ENCODE results near the gene RASGEF1C.

The RASGEF1C gene

GRCh38 chr5:180159756-180160155 is 49.3 kb downstream of the RASGEF1C start:
- DNase-seq (ENCODE audit: low read depth, low spot score), result peak; percentile 41

DNA sequence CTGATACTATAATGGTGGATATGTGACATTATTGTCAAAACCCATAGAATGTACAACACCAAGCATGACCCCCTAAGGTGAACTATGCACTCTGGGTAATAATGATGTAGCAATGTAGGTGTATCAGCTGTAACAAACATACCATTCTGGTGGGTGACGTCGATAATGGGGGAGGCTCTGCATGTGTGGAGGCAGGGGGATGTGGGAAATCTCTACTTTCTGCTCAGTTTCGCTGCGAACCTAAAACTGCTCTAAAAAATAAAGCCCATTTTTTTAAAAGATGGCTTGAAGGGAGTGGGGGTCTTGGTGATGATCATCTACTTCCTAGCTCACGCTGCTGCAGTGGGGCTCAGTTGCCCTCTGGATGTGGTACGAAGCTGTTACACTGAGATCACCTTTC is 51.1 kb downstream of the RASGEF1C start:
- DNase-seq (ENCODE audit: low read depth, low spot score), result no peak

- no peak for DNase-seq (ENCODE audit: low read depth, low spot score)
Observed at GRCh38 chr5:180156141-180156540, 52.9 kb downstream of the RASGEF1C start.

DNA sequence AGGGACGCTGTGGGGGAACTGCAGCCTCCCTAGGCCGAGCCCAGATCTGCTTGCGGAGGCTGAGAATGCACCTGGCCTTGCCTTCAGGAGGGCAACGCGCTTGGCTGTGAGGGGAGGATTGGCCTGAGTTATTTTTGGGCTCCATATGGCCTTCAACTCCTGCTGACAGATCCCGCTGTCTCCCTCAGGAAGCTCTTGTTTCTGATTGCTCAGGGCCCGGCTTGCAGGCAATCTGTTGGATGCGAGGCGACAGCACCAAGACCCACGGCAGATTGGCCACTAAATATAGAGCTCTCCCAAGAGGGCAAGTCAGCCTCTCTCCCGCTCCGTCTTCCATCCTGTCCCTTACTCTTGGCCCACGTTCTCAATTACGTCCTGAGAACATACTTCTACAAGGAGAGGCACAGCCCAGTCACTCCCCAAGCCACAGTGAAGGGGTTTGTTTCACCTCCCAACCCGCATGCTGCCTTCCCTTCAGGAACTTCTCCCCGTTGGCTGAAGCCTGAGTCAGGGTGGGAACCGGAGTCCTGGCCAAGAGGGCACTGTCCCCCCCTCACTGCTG is 53.6 kb downstream of the RASGEF1C start:
- DNase-seq (ENCODE audit: low read depth, low spot score), result no peak

DNA sequence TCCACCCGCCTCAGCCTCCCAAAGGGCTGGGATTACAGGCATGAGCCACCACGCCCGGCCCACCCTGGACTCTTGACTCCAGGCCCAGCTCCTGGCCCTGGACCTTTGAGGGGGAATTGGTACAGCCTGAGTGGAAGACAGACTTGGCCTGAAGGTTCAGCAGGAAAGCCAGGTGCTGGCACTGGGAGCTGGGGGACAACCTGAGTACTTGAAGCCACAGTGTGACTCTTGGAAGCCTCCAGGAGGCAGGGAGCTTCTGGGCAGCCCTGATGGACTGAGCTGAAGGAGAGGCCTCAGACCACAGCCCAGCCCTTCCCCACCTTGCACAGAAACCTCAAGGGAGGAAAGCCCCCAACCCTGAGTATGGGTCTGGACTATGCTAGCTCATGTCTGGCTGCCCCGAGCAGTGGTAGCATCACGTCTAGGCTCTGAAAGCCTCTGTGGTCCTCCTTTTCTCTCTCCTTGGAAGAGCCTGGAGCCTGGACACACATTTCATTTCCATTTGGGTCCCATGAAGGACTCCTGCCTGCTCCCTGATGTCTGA is 54.1 kb downstream of the RASGEF1C start:
- no peak for DNase-seq (ENCODE audit: low read depth, low spot score)

- no peak for DNase-seq (ENCODE audit: low read depth, low spot score)
Observed at GRCh38 chr5:180153991-180154390, 55.0 kb downstream of the RASGEF1C start.

DNA sequence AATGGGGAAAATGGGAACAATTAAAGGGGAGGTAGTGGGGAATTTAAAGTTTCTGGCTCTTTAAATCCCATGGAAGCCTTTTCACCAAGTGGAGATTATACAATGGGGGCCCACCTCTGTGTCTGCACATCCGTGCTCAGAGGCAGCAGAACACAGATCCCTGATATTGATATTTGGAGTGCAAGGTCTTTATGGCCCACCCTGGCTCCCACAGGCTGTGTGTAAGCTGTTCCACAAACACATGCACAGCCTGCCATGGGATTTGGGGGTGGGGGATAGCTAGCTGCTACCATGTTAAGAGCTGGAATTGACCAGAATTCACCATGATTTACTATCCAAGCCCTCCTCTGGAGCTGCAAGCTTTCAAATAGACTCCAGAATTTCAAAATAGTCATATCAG is 55.9 kb downstream of the RASGEF1C start:
- no peak for DNase-seq (ENCODE audit: low read depth, low spot score)

DNA sequence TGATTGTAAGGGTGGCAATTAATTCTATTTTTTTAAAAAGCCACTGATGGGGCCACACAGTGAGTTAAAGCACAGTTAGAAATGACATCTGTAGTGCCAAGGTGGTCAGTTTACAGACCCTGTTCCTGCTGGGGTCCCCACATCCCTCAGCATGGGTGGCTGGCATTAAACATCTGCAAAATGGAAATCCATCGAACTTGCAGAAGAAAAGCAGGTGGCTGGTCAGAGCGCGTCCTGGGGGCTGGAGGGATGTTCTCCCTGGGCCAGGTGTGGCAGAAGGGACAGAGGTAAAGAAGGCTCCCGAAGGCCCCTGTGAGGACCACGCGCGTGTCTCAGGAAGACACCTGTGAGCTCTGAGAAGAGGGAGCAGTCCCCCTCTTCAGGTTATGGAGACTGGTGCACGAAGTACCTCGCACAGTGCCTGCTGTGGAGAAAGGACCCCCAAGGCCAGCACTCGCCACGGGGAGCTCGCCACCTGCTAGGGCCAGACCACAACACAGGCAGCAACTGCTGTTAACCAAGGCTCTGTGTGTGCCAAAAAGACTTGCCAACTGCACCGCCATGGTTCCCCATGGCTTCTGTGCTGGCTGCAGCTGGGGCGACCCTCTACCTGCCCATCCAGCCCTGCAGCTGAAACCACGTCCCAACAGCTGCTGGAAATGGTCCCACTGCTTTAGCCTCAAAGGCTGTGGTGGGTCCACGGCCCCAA is 65.2 kb downstream of the RASGEF1C start:
- DNase-seq (ENCODE audit: low read depth, low spot score), result no peak

DNA sequence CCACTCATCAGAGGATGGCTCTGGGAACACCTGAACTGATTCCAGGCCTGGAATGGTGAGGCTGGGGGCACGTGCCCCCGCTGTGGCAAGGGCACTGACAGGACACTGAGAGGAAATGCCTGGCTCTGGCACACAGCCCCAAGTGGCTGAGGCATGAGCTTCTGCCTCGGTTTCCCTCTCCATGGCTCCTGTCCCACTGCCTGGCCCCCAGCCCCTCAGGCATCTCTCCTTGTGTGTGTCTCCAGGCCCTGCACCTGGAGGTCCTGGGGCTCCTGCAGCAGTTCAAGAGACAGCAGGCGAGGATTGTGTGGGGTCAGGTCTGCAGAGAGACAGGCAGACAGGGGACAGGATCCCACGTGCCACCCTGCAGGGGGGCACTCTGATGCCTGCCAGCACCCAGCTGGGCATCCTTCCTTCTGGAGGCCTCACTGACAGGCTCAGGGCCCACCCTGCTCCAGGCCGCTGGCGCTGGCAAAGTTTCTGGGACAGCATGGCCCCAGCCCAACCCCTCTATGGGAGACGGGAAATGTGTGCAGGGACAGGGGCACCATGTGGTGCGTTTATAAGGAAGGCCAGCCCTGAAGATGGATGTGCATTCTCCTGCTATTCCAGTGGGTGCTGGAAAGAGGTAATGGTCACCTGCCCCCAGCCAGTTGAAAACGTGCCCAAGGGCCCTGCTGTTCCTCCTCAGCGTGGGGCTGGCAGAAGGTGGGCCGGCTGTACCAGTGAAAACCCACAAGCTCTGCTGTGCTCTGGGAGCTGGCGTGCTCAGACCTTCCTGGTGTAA is 66.0 kb downstream of the RASGEF1C start:
- DNase-seq (ENCODE audit: low read depth, low spot score), result no peak

GRCh38 chr5:180142021-180142765 is 66.8 kb downstream of the RASGEF1C start:
- no peak for DNase-seq (ENCODE audit: low read depth, low spot score)

- DNase-seq (ENCODE audit: low read depth, low spot score), result no peak
Observed at GRCh38 chr5:180141068-180141660, 67.8 kb downstream of the RASGEF1C start.

GRCh38 chr5:180140571-180140970 is 68.4 kb downstream of the RASGEF1C start:
- no peak for DNase-seq (ENCODE audit: low read depth, low spot score)

GRCh38 chr5:180140079-180140554 is 68.9 kb downstream of the RASGEF1C start:
- no peak for DNase-seq (ENCODE audit: low read depth, low spot score)

DNA sequence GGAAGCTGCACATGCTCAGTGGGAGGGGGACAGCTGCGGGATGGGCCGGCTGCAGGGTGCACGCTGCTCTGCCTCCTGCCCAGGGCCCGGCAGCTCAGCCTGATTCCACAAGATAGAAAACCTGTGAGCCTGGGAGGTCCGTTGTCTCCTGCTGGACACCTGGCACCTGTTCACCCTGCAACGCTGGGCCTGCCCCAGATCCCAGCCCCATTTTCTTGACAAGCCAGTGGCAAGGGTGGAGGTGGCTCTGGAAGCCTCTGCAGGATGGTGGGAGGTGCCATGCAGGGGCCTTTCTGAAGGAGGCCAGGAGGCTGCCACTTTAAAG is 69.3 kb downstream of the RASGEF1C start:
- DNase-seq (ENCODE audit: low read depth, low spot score), result no peak

- no peak for DNase-seq (ENCODE audit: low read depth, low spot score)
Observed at GRCh38 chr5:180138976-180139730, 69.9 kb downstream of the RASGEF1C start.

DNA sequence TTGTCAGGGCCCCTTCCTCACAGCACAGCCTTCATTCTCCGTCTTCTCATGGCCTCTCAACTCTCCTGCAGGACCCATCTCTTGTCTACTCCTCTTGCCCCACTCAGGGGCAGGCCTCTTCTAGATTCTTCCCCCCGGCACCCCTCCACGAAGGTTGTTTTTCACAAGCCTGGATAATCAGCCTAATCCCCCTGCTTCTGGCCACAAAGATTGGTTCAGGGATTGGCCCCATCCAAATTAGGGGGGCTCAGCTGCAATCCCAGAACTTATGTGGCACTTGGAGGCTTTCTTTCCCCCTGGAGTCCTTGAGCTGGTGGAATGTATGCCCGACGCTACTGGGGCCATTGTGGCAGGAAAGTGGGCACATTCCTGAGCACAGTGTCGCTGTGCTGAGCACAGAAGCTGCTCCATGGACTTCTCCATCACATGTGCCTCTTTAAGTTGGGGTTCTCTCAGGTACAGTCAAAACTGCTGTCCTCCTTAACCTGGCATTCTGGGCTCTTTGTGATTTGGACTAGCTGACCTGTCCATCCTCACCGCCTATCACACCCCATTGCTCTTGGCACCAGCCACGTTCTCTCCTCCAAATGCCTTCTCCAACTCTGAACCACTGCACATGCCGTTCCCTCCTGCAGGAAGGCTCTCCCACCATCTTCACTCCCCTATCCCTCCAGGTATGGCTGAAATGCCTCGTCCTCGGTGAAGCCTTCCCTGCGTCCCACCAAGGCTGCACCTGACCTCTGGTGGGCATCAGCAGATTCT is 70.6 kb downstream of the RASGEF1C start:
- DNase-seq (ENCODE audit: low read depth, low spot score), result no peak

- no peak for DNase-seq (ENCODE audit: low read depth, low spot score)
Observed at GRCh38 chr5:180137401-180138213, 71.4 kb downstream of the RASGEF1C start.

- no peak for DNase-seq (ENCODE audit: low read depth, low spot score)
Observed at GRCh38 chr5:180136630-180137381, 72.2 kb downstream of the RASGEF1C start.

Measured in astrocyte of the hippocampus (primary cell).